Neural cell (in vitro differentiated cells): ENCODE results near the gene FPR1. TPM values are rescaled to one million over a fixed set of nuclear protein-coding genes. Genes with fewer than 3 reads are reported as not detected.

Source experiments
- H2AFZ ChIP-seq: fragments of 200-600, 300-800 bp; sonication (generic), shearing (Covaris generic); 2 replicates; pipeline ENCODE4 v1.6.0; 2014; ENCODE audit warnings: low read depth, mild to moderate bottlenecking, antibody characterized with exemption, low read length, moderate library complexity
- H3F3A ChIP-seq: fragments of 200-600 bp; shearing (Covaris generic); 2 replicates; pipeline ENCODE4 v1.6.1; 2016; ENCODE audit warnings: mild to moderate bottlenecking, moderate library complexity, mixed read lengths, antibody characterized with exemption, low read length; ENCODE audit not compliant: insufficient read depth, poor library complexity, severe bottlenecking
- H3K27ac ChIP-seq: fragments of 200-600, 300-800 bp; sonication (generic), shearing (Covaris generic); 2 replicates; pipeline ENCODE4 v1.5.1; 2014; ENCODE audit warnings: mild to moderate bottlenecking, low read length, moderate library complexity
- H3K27me3 ChIP-seq: fragments of 300-800, 200-600 bp; sonication (generic), shearing (Covaris generic); 2 replicates; pipeline ENCODE4 v1.6.0; 2014; ENCODE audit warnings: mild to moderate bottlenecking, low read depth, low read length, moderate library complexity; ENCODE audit not compliant: insufficient read depth
- H3K36me3 ChIP-seq: fragments of 300-800, 200-600 bp; sonication (generic), shearing (Covaris generic); 2 replicates; pipeline ENCODE4 v1.5.1; 2014; ENCODE audit warnings: mild to moderate bottlenecking, antibody characterized with exemption, low read length, moderate library complexity; ENCODE audit not compliant: insufficient read depth
- H3K4me2 ChIP-seq: fragments of 300-800, 200-600 bp; sonication (generic), shearing (Covaris generic); 2 replicates; pipeline ENCODE4 v1.6.0; 2014; ENCODE audit warnings: mild to moderate bottlenecking, low read length
- H3K4me3 ChIP-seq: fragments of 300-800, 200-600 bp; sonication (generic), shearing (Covaris generic); 2 replicates; pipeline ENCODE4 v1.5.1; 2014; ENCODE audit warnings: mild to moderate bottlenecking, low read length, moderate library complexity
- H3K79me2 ChIP-seq: fragments of 200-600 bp; shearing (Covaris generic); replicated peaks from 2 replicates; pipeline ENCODE4 v1.6.0; 2014; ENCODE audit warnings: mild to moderate bottlenecking, low read length, moderate library complexity; ENCODE audit not compliant: insufficient read depth
- H3K9ac ChIP-seq: fragments of 300-800, 200-600 bp; sonication (generic), shearing (Covaris generic); 2 replicates; pipeline ENCODE4 v1.6.1; 2016; ENCODE audit warnings: mild to moderate bottlenecking, low read length, mixed read lengths
- H3K9me2 ChIP-seq: fragments of 200-600 bp; shearing (Covaris generic); 2 replicates; pipeline ENCODE4 v1.6.1; 2016; ENCODE audit warnings: mild to moderate bottlenecking, low read length, mixed read lengths; ENCODE audit not compliant: insufficient read depth
- H3K9me3 ChIP-seq: fragments of 200-600, 300-800 bp; sonication (generic), shearing (Covaris generic); 2 replicates; pipeline ENCODE4 v1.6.1; 2016; ENCODE audit warnings: mild to moderate bottlenecking, mixed run types, low read length, moderate library complexity, mixed read lengths
- H4K20me1 ChIP-seq: fragments of 200-600 bp; shearing (Covaris generic); 2 replicates; pipeline ENCODE4 v1.6.1; 2016; ENCODE audit warnings: mild to moderate bottlenecking, mixed run types; ENCODE audit not compliant: insufficient read depth
- CTCF ChIP-seq: fragments of 450-650 bp; IDR thresholded peaks from 2 replicates; pipeline ENCODE4 v1.5.1; 2014; ENCODE audit warnings: antibody characterized with exemption, mild to moderate bottlenecking, moderate library complexity; ENCODE audit not compliant: poor library complexity, severe bottlenecking
- EP300 ChIP-seq: fragments of 450-650 bp; conservative IDR thresholded peaks from 2 replicates; pipeline ENCODE4 v1.6.1; 2014; ENCODE audit warnings: antibody characterized with exemption, mild to moderate bottlenecking, moderate library complexity; ENCODE audit not compliant: poor library complexity, severe bottlenecking
- EZH2 ChIP-seq: fragments of 200-600, 300-800 bp; shearing (Covaris generic), sonication (generic); IDR thresholded peaks from 2 replicates; pipeline ENCODE4 v1.6.1; 2014; ENCODE audit warnings: antibody characterized with exemption, low read length, borderline replicate concordance, mild to moderate bottlenecking; ENCODE audit not compliant: insufficient read depth, poor library complexity, severe bottlenecking
- MXI1 ChIP-seq: fragments of 450-650 bp; conservative IDR thresholded peaks from 2 replicates; pipeline ENCODE4 v1.6.1; 2014; ENCODE audit warnings: antibody characterized with exemption, mild to moderate bottlenecking; ENCODE audit not compliant: poor library complexity, severe bottlenecking
- POLR2AphosphoS5 ChIP-seq: IDR thresholded peaks from 2 replicates; pipeline ENCODE4 v1.6.1; 2012
- RAD21 ChIP-seq: fragments of 450-650 bp; conservative IDR thresholded peaks from 2 replicates; pipeline ENCODE4 v1.6.1; 2014; ENCODE audit warnings: antibody characterized with exemption, mild to moderate bottlenecking, moderate library complexity
- REST ChIP-seq: IDR thresholded peaks from 2 replicates; pipeline ENCODE4 v1.6.1; 2012; ENCODE audit warnings: borderline replicate concordance
- SMC3 ChIP-seq: fragments of 450-650 bp; conservative IDR thresholded peaks from 2 replicates; pipeline ENCODE4 v1.6.1; 2014; ENCODE audit warnings: antibody characterized with exemption, mild to moderate bottlenecking, moderate library complexity; ENCODE audit not compliant: poor library complexity
- TAF1 ChIP-seq: IDR thresholded peaks from 2 replicates; pipeline ENCODE4 v1.6.1; 2012; ENCODE audit warnings: low read depth
- polyA plus RNA-seq: library from polyadenylated mRNA; depleted of rRNA; stranded (reverse); fragments of >200 nt; gene quantifications from 2 replicates; pipeline ENCODE4 v1.2.3, GENCODE V29; 2014

Gene FPR1
- polyA plus RNA-seq, 1 donor from 2014 or later, result not detected

- H2AFZ ChIP-seq, result no peak overlapping the region
- H4K20me1 ChIP-seq, result no peaks in the 10 kb centered on the region
- H3F3A ChIP-seq, result no peaks in the 10 kb centered on the region
- H3K4me3 ChIP-seq, result no peak overlapping the region
- H3K27ac ChIP-seq, result no peak overlapping the region
- H3K9me3 ChIP-seq, result no peaks in the 10 kb centered on the region
- H3K36me3 ChIP-seq, result no peaks in the 10 kb centered on the region
- no peaks in the 10 kb centered on the region for H3K27me3 ChIP-seq
- H3K9me2 ChIP-seq, result no peaks in the 10 kb centered on the region
- H3K79me2 ChIP-seq, result no peaks in the 10 kb centered on the region
- no peak overlapping the region for H3K4me2 ChIP-seq
- H3K9ac ChIP-seq, result no peak overlapping the region
- TF ChIP-seq MXI1 (no peak), SMC3 (no peak), CTCF (no peak), POLR2AphosphoS5 (no peak), TAF1 (no peak), EZH2 (no peak), EP300 (no peak), RAD21 (no peak), REST (no peak)
Measured at GRCh38 chr19:51772977-51773376, 21.3 kb upstream of the FPR1 start.

- H4K20me1 ChIP-seq, result no peaks in the 10 kb centered on the region
- no peak overlapping the region for H3K4me3 ChIP-seq
- H3K27ac ChIP-seq, result no peak overlapping the region
- no peak overlapping the region for H3K4me2 ChIP-seq
- H3K9me2 ChIP-seq, result no peaks in the 10 kb centered on the region
- TF ChIP-seq EP300 (no peak), POLR2AphosphoS5 (no peak), CTCF (no peak), EZH2 (no peak)
- H3K27me3 ChIP-seq, result no peaks in the 10 kb centered on the region
- no peaks in the 10 kb centered on the region for H3K36me3 ChIP-seq
- no peaks in the 10 kb centered on the region for H3F3A ChIP-seq
- no peak overlapping the region for H2AFZ ChIP-seq
- no peak overlapping the region for H3K9ac ChIP-seq
- H3K9me3 ChIP-seq, result no peaks in the 10 kb centered on the region
- H3K79me2 ChIP-seq, result no peaks in the 10 kb centered on the region
Measured at GRCh38 chr19:51771376-51772130, 19.9 kb upstream of the FPR1 start.
